HEK293 (cell line): Measurements from ENCODE around the gene DAAM1.
A peak's percentile ranks its signal among the peaks of the same experiment; 100 is the strongest.

Experiments
- CTCF ChIA-PET: fragments of 350-600 bp; formaldehyde crosslinking; extraction: SDS; loops from one replicate; lab custom pipeline; 2021; ENCODE audit warnings: antibody characterized with exemption; lab: Yijun Ruan, JAX
- POLR2A ChIA-PET: fragments of 300-600 bp; formaldehyde crosslinking; extraction: SDS; loops from one replicate; lab custom pipeline; 2020; ENCODE audit warnings: antibody characterized with exemption, inconsistent platforms; lab: Yijun Ruan, JAX
- H3K27ac ChIP-seq: fragments of 200-500 bp; sonication (Bioruptor generic); 2 replicates; pipeline ENCODE4 v1.5.1; 2014; ENCODE audit warnings: low read depth, low read length, control low read depth, inconsistent platforms; ENCODE audit errors: extremely low read depth
- H3K36me3 ChIP-seq, 2 experiments: fragments of 200-500 bp in 1 of 2; sonication (Bioruptor generic) in 1 of 2; 1 replicate in 1 of 2; 2 replicates in 1 of 2; pipeline ENCODE4 v1.5.1; 2014 to 2017; ENCODE audit warnings: inconsistent platforms in 2 of 2, low read length in 2 of 2; ENCODE audit not compliant: control insufficient read depth in 2 of 2, insufficient read depth in 1 of 2
- H3K4me1 ChIP-seq: fragments of 200-500 bp; sonication (Bioruptor generic); 2 replicates; pipeline ENCODE4 v1.5.1; 2014; ENCODE audit warnings: mild to moderate bottlenecking, low read length, inconsistent platforms; ENCODE audit not compliant: control insufficient read depth, insufficient read depth
- H3K4me3 ChIP-seq: 2 replicates; pipeline ENCODE4 v1.5.1; 2011; ENCODE audit warnings: low read depth, mild to moderate bottlenecking, control low read depth, low read length, moderate library complexity
- H3K9me3 ChIP-seq: fragments of 200-500 bp; sonication (Bioruptor generic); 2 replicates; pipeline ENCODE4 v1.5.1; 2014; ENCODE audit warnings: low read depth, low read length, inconsistent platforms; ENCODE audit not compliant: control insufficient read depth, insufficient read depth
- GLIS1 ChIP-seq: fragments of 450-650 bp; formaldehyde crosslinking; IDR thresholded peaks from 2 replicates; pipeline ENCODE4 v1.5.1; 2016; ENCODE audit warnings: missing biosample characterization, missing genetic modification characterization
- GLIS2 ChIP-seq: fragments of 450-650 bp; formaldehyde crosslinking; IDR thresholded peaks from 2 replicates; pipeline ENCODE4 v1.5.1; 2016; ENCODE audit warnings: missing biosample characterization, missing genetic modification characterization
- KLF10 ChIP-seq: fragments of 450-650 bp; IDR thresholded peaks from 2 replicates; pipeline ENCODE4 v1.5.1; 2018; ENCODE audit warnings: missing biosample characterization, mild to moderate bottlenecking, missing genetic modification characterization
- KLF17 ChIP-seq: fragments of 450-650 bp; formaldehyde crosslinking; IDR thresholded peaks from 2 replicates; pipeline ENCODE4 v1.5.1; 2016; ENCODE audit warnings: missing biosample characterization, missing genetic modification characterization
- MEIS1 ChIP-seq: sonication (generic); formaldehyde crosslinking; IDR thresholded peaks from 2 replicates; pipeline ENCODE4 v1.8.1; 2022; ENCODE audit warnings: missing genetic modification reagents, mild to moderate bottlenecking, borderline replicate concordance
- REST ChIP-seq: fragments of 450-650 bp; formaldehyde crosslinking; IDR thresholded peaks from 2 replicates; pipeline ENCODE4 v1.5.1; 2016; ENCODE audit warnings: missing biosample characterization, missing genetic modification characterization
- SP2 ChIP-seq: fragments of 450-650 bp; formaldehyde crosslinking; IDR thresholded peaks from 2 replicates; pipeline ENCODE4 v1.5.1; 2016; ENCODE audit warnings: missing biosample characterization, missing genetic modification characterization
- TRIM28 ChIP-seq: IDR thresholded peaks from 2 replicates; pipeline ENCODE4 v1.6.1; 2011; ENCODE audit warnings: low read length, control low read depth, borderline replicate concordance
- ZBTB20 ChIP-seq: fragments of 450-650 bp; formaldehyde crosslinking; IDR thresholded peaks from 2 replicates; pipeline ENCODE4 v1.5.1; 2016; ENCODE audit warnings: missing biosample characterization, missing genetic modification characterization
- ZNF155 ChIP-seq: fragments of 450-650 bp; formaldehyde crosslinking; IDR thresholded peaks from 2 replicates; pipeline ENCODE4 v1.5.1; 2016; ENCODE audit warnings: missing biosample characterization, missing genetic modification characterization
- ZNF23 ChIP-seq: fragments of 450-650 bp; formaldehyde crosslinking; IDR thresholded peaks from 2 replicates; pipeline ENCODE4 v1.5.1; 2016; ENCODE audit warnings: missing biosample characterization, missing genetic modification characterization, borderline replicate concordance
- ZNF24 ChIP-seq: fragments of 450-650 bp; formaldehyde crosslinking; IDR thresholded peaks from 2 replicates; pipeline ENCODE4 v1.5.1; 2016; ENCODE audit warnings: missing biosample characterization, missing genetic modification characterization
- ZNF248 ChIP-seq: fragments of 450-650 bp; formaldehyde crosslinking; IDR thresholded peaks from 2 replicates; pipeline ENCODE4 v1.5.1; 2017; ENCODE audit warnings: missing biosample characterization, missing genetic modification characterization
- ZNF302 ChIP-seq: fragments of 450-650 bp; formaldehyde crosslinking; IDR thresholded peaks from 2 replicates; pipeline ENCODE4 v1.5.1; 2016; ENCODE audit warnings: missing biosample characterization, missing genetic modification characterization, low read depth
- ZNF335 ChIP-seq: fragments of 450-650 bp; formaldehyde crosslinking; conservative IDR thresholded peaks from 2 replicates; pipeline ENCODE4 v1.5.1; 2016; ENCODE audit warnings: missing biosample characterization, missing genetic modification characterization
- ZNF354C ChIP-seq: fragments of 450-650 bp; formaldehyde crosslinking; IDR thresholded peaks from 2 replicates; pipeline ENCODE4 v1.5.1; 2016; ENCODE audit warnings: missing biosample characterization, missing genetic modification characterization, low read depth, borderline replicate concordance
- ZNF423 ChIP-seq: fragments of 450-650 bp; formaldehyde crosslinking; IDR thresholded peaks from 2 replicates; pipeline ENCODE4 v1.5.1; 2016; ENCODE audit warnings: missing biosample characterization, missing genetic modification characterization
- ZNF426 ChIP-seq: fragments of 450-650 bp; formaldehyde crosslinking; IDR thresholded peaks from 2 replicates; pipeline ENCODE4 v1.5.1; 2017; ENCODE audit warnings: missing biosample characterization, missing genetic modification characterization, mild to moderate bottlenecking, inconsistent platforms, moderate library complexity
- ZNF433 ChIP-seq: fragments of 450-650 bp; formaldehyde crosslinking; IDR thresholded peaks from 2 replicates; pipeline ENCODE4 v1.5.1; 2016; ENCODE audit warnings: missing biosample characterization, missing genetic modification characterization, low read depth
- ZNF585B ChIP-seq: fragments of 450-650 bp; formaldehyde crosslinking; IDR thresholded peaks from 2 replicates; pipeline ENCODE4 v1.5.1; 2016; ENCODE audit warnings: missing biosample characterization, missing genetic modification characterization
- ZNF658 ChIP-seq: fragments of 450-650 bp; formaldehyde crosslinking; IDR thresholded peaks from 2 replicates; pipeline ENCODE4; 2016; ENCODE audit warnings: missing biosample characterization, missing genetic modification characterization
- ZNF701 ChIP-seq: fragments of 450-650 bp; formaldehyde crosslinking; IDR thresholded peaks from 2 replicates; pipeline ENCODE4 v1.5.1; 2016; ENCODE audit warnings: missing biosample characterization, missing genetic modification characterization
- ZNF768 ChIP-seq: fragments of 450-650 bp; formaldehyde crosslinking; IDR thresholded peaks from 2 replicates; pipeline ENCODE4 v1.5.1; 2018; ENCODE audit warnings: missing biosample characterization, mild to moderate bottlenecking, missing genetic modification characterization
- TF ChIP-seq, protein P1 (sequence below): fragments of 450-650 bp; formaldehyde crosslinking; IDR thresholded peaks from 2 replicates; pipeline ENCODE4 v1.5.1; 2017; ENCODE audit warnings: missing biosample characterization, missing genetic modification characterization
- TF ChIP-seq, protein P2 (sequence below): fragments of 450-650 bp; formaldehyde crosslinking; IDR thresholded peaks from 2 replicates; pipeline ENCODE4 v1.5.1; 2017; ENCODE audit warnings: missing biosample characterization, missing genetic modification characterization
- TF ChIP-seq, protein P3 (sequence below): fragments of 450-650 bp; formaldehyde crosslinking; optimal IDR thresholded peaks from 2 replicates; pipeline ENCODE3; 2016; ENCODE audit warnings: missing biosample characterization, mild to moderate bottlenecking, missing genetic modification characterization
- TF ChIP-seq, protein P4 (sequence below): fragments of 450-650 bp; formaldehyde crosslinking; IDR thresholded peaks from 2 replicates; pipeline ENCODE4 v1.5.0; 2017; ENCODE audit warnings: missing biosample characterization, missing genetic modification characterization, borderline replicate concordance

DAAM1 gene

DNA sequence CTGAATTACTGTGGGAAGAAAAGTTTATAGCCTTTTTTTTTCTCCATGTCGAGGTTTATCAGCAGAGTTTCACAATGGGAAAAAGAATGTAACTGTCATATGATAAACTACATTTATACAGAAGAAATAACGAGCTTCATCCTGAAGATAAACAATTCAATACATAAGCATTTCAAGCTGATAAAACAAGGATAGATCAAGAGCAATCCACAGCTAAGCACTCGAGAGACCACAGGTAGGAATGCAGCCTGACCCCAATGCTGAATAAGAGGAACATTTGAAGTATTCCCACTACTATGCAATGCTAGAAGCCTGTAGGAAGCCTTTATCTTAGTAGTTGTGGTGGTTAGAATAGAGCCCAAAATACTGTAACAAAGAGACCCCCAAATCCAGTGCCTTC is 32.6 kb upstream of the DAAM1 start (continued):
- no peak for TF ChIP-seq ZNF768 (tag by site-specific recombination)
- no peak for TF ChIP-seq REST (tag by site-specific recombination)
- TF ChIP-seq ZNF302 (tag by site-specific recombination) = no peak

DNA sequence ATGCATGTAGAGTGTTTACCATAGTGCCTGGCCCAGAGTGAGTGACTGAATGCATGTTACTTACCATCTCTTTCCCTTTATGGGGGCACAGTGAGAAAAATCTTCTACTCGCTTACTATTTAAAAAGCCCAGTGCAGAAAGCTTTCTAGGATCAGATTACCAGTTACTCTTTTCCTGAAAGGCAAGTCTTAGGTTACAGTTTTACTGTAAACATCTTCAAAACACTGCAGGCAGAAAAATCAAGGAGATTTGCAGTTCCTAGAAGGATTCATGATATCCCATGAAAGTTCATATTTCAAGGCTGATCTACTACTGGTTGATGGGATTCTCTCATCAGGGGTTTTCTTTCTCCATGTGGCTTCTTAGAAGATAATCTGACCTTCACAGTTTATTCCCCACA is 29.3 kb upstream of the DAAM1 start:
- ChIA-PET POLR2A (no interaction called here), CTCF (no interaction called here)
- Histone ChIP-seq H3K36me3 (no peaks in the 10 kb centered on the region), H3K4me1 (peaks cover 6% of the 10 kb centered on the region; the same call in 1 of the 2 replicates), H3K27ac (no peak overlapping the region), H3K9me3 (no peaks in the 10 kb centered on the region; the same call in 1 of the 2 replicates), H3K4me3 (no peak overlapping the region)
- no peak for TF ChIP-seq GLIS1
- TF ChIP-seq ZNF248 (tag by site-specific recombination) = no peak
- TF ChIP-seq ZNF768 (tag by site-specific recombination) = no peak
- TF ChIP-seq, protein P1, sequence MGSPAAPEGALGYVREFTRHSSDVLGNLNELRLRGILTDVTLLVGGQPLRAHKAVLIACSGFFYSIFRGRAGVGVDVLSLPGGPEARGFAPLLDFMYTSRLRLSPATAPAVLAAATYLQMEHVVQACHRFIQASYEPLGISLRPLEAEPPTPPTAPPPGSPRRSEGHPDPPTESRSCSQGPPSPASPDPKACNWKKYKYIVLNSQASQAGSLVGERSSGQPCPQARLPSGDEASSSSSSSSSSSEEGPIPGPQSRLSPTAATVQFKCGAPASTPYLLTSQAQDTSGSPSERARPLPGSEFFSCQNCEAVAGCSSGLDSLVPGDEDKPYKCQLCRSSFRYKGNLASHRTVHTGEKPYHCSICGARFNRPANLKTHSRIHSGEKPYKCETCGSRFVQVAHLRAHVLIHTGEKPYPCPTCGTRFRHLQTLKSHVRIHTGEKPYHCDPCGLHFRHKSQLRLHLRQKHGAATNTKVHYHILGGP (tag by site-specific recombination) = peak; percentile 98
- TF ChIP-seq, protein P2, sequence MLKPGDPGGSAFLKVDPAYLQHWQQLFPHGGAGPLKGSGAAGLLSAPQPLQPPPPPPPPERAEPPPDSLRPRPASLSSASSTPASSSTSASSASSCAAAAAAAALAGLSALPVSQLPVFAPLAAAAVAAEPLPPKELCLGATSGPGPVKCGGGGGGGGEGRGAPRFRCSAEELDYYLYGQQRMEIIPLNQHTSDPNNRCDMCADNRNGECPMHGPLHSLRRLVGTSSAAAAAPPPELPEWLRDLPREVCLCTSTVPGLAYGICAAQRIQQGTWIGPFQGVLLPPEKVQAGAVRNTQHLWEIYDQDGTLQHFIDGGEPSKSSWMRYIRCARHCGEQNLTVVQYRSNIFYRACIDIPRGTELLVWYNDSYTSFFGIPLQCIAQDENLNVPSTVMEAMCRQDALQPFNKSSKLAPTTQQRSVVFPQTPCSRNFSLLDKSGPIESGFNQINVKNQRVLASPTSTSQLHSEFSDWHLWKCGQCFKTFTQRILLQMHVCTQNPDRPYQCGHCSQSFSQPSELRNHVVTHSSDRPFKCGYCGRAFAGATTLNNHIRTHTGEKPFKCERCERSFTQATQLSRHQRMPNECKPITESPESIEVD = peak; percentile 90
- TF ChIP-seq ZNF423 (tag by site-specific recombination) = no peak
- TF ChIP-seq ZBTB20 (tag by site-specific recombination) = no peak
- TF ChIP-seq ZNF701 (tag by site-specific recombination) = no peak
- no peak for TF ChIP-seq ZNF155 (tag by site-specific recombination)
- no peak for TF ChIP-seq SP2 (tag by site-specific recombination)
- TF ChIP-seq, protein P3, sequence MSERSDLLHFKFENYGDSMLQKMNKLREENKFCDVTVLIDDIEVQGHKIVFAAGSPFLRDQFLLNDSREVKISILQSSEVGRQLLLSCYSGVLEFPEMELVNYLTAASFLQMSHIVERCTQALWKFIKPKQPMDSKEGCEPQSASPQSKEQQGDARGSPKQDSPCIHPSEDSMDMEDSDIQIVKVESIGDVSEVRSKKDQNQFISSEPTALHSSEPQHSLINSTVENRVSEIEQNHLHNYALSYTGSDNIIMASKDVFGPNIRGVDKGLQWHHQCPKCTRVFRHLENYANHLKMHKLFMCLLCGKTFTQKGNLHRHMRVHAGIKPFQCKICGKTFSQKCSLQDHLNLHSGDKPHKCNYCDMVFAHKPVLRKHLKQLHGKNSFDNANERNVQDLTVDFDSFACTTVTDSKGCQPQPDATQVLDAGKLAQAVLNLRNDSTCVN = no peak
- TF ChIP-seq ZNF585B = no peak
- no peak for TF ChIP-seq KLF17 (tag by site-specific recombination)
- TF ChIP-seq ZNF24 (tag by site-specific recombination) = no peak
- TF ChIP-seq ZNF23 (tag by site-specific recombination) = no peak
- TF ChIP-seq ZNF335 = 0 out of 2 replicates have a peak, but pooled peaks have one; percentile 44
- TF ChIP-seq ZNF658 = no peak
- TF ChIP-seq, protein P4, sequence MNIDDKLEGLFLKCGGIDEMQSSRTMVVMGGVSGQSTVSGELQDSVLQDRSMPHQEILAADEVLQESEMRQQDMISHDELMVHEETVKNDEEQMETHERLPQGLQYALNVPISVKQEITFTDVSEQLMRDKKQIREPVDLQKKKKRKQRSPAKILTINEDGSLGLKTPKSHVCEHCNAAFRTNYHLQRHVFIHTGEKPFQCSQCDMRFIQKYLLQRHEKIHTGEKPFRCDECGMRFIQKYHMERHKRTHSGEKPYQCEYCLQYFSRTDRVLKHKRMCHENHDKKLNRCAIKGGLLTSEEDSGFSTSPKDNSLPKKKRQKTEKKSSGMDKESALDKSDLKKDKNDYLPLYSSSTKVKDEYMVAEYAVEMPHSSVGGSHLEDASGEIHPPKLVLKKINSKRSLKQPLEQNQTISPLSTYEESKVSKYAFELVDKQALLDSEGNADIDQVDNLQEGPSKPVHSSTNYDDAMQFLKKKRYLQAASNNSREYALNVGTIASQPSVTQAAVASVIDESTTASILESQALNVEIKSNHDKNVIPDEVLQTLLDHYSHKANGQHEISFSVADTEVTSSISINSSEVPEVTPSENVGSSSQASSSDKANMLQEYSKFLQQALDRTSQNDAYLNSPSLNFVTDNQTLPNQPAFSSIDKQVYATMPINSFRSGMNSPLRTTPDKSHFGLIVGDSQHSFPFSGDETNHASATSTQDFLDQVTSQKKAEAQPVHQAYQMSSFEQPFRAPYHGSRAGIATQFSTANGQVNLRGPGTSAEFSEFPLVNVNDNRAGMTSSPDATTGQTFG (tag by site-specific recombination) = no peak
- peak; percentile 78; the same call in 1 of the 2 replicates for TF ChIP-seq TRIM28
- no peak for TF ChIP-seq MEIS1 (CRISPR knock-in tag)
- TF ChIP-seq GLIS2 (tag by site-specific recombination) = no peak
- no peak for TF ChIP-seq ZNF433 (tag by site-specific recombination)
- TF ChIP-seq ZNF426 (tag by site-specific recombination) = no peak
- no peak for TF ChIP-seq KLF10 (tag by site-specific recombination)
- no peak for TF ChIP-seq ZNF354C (tag by site-specific recombination)
